Esophagus muscularis mucosa (tissue), 4 donors: ENCODE results near the gene OGFOD3. TPM values are rescaled to one million over a fixed set of nuclear protein-coding genes. Genes with fewer than 3 reads are reported as not detected.
A peak's percentile ranks its signal among the peaks of the same experiment; 100 is the strongest.
"Not testable (repeated sequence)": the region's sequence is repeated elsewhere in the genome, so short reads cannot be mapped to it uniquely, and the experiment has no call there.

Source experiments
- DNase-seq: peaks from one replicate; pipeline ENCODE4 v3.0.0-alpha.2; 2017; ENCODE audit errors: extremely low spot score
- H3K27ac ChIP-seq, 4 donors: fragments of 200-600 bp; sonication (generic); replicated peaks in 1 of 4; 1 replicate in 3 of 4; 2 replicates in 1 of 4; pipeline ENCODE4 v1.5.1; 2016 to 2019; ENCODE audit warnings: mild to moderate bottlenecking in 1 of 4
- H3K27me3 ChIP-seq, 4 donors: fragments of 200-600 bp; sonication (generic); one replicate each; pipeline versions ENCODE4 v1.5.1 to v1.6.0; 2016 to 2019
- H3K36me3 ChIP-seq, 4 donors: fragments of 200-600 bp; sonication (generic); one replicate each; pipeline ENCODE4 v1.5.1; 2016 to 2019
- H3K4me1 ChIP-seq, 4 donors: fragments of 200-600 bp; sonication (generic); one replicate each; pipeline ENCODE4 v1.5.1; 2016 to 2019
- H3K4me3 ChIP-seq, 4 donors: fragments of 200-600 bp; sonication (generic); 1 replicate in 2 of 4; 2 replicates in 2 of 4; pipeline ENCODE4 v1.5.1; 2016 to 2019; ENCODE audit warnings: mild to moderate bottlenecking in 4 of 4, moderate library complexity in 1 of 4
- H3K9me3 ChIP-seq, 4 donors: fragments of 200-600 bp; sonication (generic); 1 replicate in 3 of 4; 2 replicates in 1 of 4; pipeline ENCODE4 v1.5.1; 2016 to 2019
- EP300 ChIP-seq: sonication (generic); formaldehyde crosslinking; IDR thresholded peaks from one replicate; pipeline ENCODE4 v1.6.1; 2017; ENCODE audit warnings: antibody characterized with exemption
- POLR2A ChIP-seq: fragments of 450-650 bp; IDR thresholded peaks from one replicate; pipeline ENCODE4 v1.6.1; 2017; ENCODE audit warnings: antibody characterized with exemption, moderate library complexity, mild to moderate bottlenecking, low read depth
- POLR2AphosphoS5 ChIP-seq, 2 donors: sonication (generic); formaldehyde crosslinking; IDR thresholded peaks; one replicate each; pipeline ENCODE4 v1.6.1; 2017; ENCODE audit warnings: antibody characterized with exemption in 2 of 2
- WGBS: methylation state at CpG from one replicate; pipeline ENCODE4 v1.1.5; 2018; 5-methylcytosine and 5-hydroxymethylcytosine counted together
- intact Hi-C: fragments of 100-400 bp; cut with DNase I; formaldehyde crosslinking; loops from one replicate; pipeline ENCODE4 v1.15.1; 2023
- total RNA-seq, 4 donors: library from RNA; depleted of rRNA; stranded (reverse); fragments of >200 nt; gene quantifications; one replicate each; pipeline versions ENCODE4 v1.1.0 to v1.2.1, GENCODE V29; 2016
- TF ChIP-seq, protein P1 (sequence below), 3 experiments: fragments of 200-600 bp in 2 of 3; fragments of 450-650 bp in 1 of 3; sonication (generic) in 2 of 3; IDR thresholded peaks; one replicate each; pipeline ENCODE4 v1.5.1; 2017 to 2019; ENCODE audit warnings: antibody characterized with exemption in 3 of 3, mild to moderate bottlenecking in 2 of 3, moderate library complexity in 1 of 3

Gene OGFOD3
- total RNA-seq, 4 donors from 2014 or later = 21.6 to 35.3 (median 28.5) TPM

- no peaks in the 10 kb centered on the region for H3K27me3 ChIP-seq
- H3K27ac ChIP-seq = peak overlapping the region; percentile 99 to 100 (median 100)
- intact Hi-C loops = no loop called here
- H3K4me1 ChIP-seq = peaks cover 20 to 36% (median 31%) of the 10 kb centered on the region in 4 donors
- peak overlapping the region; percentile 84 to 99 (median 97) for H3K4me3 ChIP-seq
- no peak for DNase-seq
- peaks cover 21 to 26% (median 24%) of the 10 kb centered on the region in 4 donors for H3K36me3 ChIP-seq
- TF ChIP-seq POLR2A = no peak
- H3K9me3 ChIP-seq = no peaks in the 10 kb centered on the region
- 44% methylated on average over 10 of the region's 10 CpGs for WGBS
Measured at GRCh38 chr17:82457073-82457928, 38.9 kb upstream of the OGFOD3 start.

- H3K4me3 ChIP-seq, intact Hi-C loops, H3K27ac ChIP-seq, H3K27me3 ChIP-seq, H3K9me3 ChIP-seq, H3K36me3 ChIP-seq, DNase-seq: not testable (repeated sequence)
- peaks cover 26 to 46% (median 39%) of the 10 kb centered on the region in 4 donors for H3K4me1 ChIP-seq
- 96% methylated on average over 11 of the region's 21 CpGs for WGBS
Measured at GRCh38 chr17:82453706-82454105, 35.3 kb upstream of the OGFOD3 start.

DNA sequence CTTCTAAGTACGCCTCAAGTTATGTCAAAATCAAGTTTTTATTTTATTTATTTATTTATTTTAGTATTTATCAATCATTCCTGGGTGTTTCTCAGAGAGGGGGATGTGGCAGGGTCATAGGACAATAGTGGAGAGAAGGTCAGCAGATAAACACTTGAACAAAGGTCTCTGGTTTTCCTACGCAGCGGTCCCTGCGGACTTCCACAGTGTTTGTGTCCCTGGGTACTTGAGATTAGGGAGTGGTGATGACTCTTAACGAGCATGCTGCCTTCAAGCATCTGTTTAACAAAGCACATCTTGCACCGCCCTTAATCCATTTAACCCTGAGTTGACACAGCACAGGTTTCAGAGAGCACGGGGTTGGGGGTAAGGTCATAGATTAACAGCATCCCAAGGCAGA is 34.8 kb upstream of the OGFOD3 start:
- DNase-seq, H3K27me3 ChIP-seq, H3K27ac ChIP-seq, H3K36me3 ChIP-seq, H3K4me3 ChIP-seq, intact Hi-C loops, H3K9me3 ChIP-seq: not testable (repeated sequence)
- 92% methylated on average over 7 of the region's 7 CpGs for WGBS
- H3K4me1 ChIP-seq = peaks cover 26 to 46% (median 39%) of the 10 kb centered on the region in 4 donors

- Histone ChIP-seq H3K9me3 (no peaks in the 10 kb centered on the region), H3K4me3 (no peak overlapping the region), H3K27ac (peak overlapping the region in 2 of 4 donors; percentile 92 to 97), H3K36me3 (peaks cover 0 to 9% (median 6%) of the 10 kb centered on the region in 4 donors), H3K4me1 (peaks cover 20 to 38% (median 32%) of the 10 kb centered on the region in 4 donors), H3K27me3 (no peaks in the 10 kb centered on the region)
- intact Hi-C loops = no loop called here
- no peak for DNase-seq
- TF ChIP-seq, protein P1, sequence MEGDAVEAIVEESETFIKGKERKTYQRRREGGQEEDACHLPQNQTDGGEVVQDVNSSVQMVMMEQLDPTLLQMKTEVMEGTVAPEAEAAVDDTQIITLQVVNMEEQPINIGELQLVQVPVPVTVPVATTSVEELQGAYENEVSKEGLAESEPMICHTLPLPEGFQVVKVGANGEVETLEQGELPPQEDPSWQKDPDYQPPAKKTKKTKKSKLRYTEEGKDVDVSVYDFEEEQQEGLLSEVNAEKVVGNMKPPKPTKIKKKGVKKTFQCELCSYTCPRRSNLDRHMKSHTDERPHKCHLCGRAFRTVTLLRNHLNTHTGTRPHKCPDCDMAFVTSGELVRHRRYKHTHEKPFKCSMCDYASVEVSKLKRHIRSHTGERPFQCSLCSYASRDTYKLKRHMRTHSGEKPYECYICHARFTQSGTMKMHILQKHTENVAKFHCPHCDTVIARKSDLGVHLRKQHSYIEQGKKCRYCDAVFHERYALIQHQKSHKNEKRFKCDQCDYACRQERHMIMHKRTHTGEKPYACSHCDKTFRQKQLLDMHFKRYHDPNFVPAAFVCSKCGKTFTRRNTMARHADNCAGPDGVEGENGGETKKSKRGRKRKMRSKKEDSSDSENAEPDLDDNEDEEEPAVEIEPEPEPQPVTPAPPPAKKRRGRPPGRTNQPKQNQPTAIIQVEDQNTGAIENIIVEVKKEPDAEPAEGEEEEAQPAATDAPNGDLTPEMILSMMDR (IDR thresholded peaks at IDR 0.05) = no peak
- TF ChIP-seq EP300 (no peak), POLR2AphosphoS5 (IDR thresholded peaks at IDR 0.05) (no peak), POLR2A (no peak)
- WGBS = 96% methylated on average over 3 of the region's 3 CpGs
Measured at GRCh38 chr17:82452162-82452561, 33.8 kb upstream of the OGFOD3 start.

DNA sequence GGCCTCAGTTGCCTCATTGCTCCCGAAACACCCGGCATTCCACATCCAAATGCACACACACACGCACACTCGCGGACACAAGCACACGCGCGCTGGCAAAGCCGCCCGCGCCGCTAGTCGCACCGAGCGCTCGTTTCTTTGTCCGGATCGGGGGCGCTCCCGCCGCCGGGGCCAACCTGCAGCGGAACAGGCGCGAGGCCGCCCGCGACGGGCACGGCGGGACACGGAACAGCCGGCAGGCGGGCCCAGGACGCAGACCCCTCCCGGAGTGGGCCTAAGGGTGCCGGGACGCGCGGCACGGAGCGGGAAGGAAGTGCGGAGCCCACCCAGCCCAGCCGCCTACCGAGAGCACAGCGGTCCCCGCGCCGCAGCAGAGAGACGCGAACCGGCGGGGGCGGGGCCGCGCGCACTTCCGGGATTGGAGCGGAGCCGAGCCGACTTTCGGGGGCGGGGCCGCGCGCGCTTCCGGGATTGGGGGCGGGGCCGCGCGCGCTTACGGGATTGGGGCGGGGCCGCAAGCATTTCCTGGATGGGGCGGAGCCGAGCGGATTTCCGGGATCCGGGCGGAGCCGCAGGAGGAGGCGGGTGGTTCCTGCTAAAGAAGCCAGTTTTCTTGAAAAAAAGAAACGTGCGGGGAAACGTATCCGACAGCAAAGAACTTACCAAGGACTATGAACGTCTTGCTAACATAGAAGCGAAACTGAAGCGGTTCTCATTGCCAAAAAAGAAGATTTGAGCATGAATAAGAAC is 32.1 kb upstream of the OGFOD3 start, which contains the start of gene CYBC1:
Gene CYBC1 (minus strand): TSS at position 396 of the 750 bp plus-strand sequence. CDS start 1,498 bp downstream, outside the sequence.
- Histone ChIP-seq H3K4me1 (peaks cover 13 to 40% (median 39%) of the 10 kb centered on the region in 4 donors), H3K36me3 (peaks cover 0 to 19% (median 9%) of the 10 kb centered on the region in 4 donors), H3K4me3 (peak within 1 kb of the TSS; percentile 73 to 97 (median 84)), H3K9me3 (no peaks in the 10 kb centered on the region), H3K27ac (peak within 1 kb of the TSS; percentile 84 to 97 (median 90)), H3K27me3 (no peaks in the 10 kb centered on the region)
- peak; percentile 98 for DNase-seq
- intact Hi-C loops = no loop called here
- peak; percentile 67 for TF ChIP-seq POLR2A
- peak; percentile 84 for TF ChIP-seq EP300
- TF ChIP-seq, protein P1 (IDR thresholded peaks at IDR 0.05) = no peak
- peak; percentile 92 to 97 for TF ChIP-seq POLR2AphosphoS5 (IDR thresholded peaks at IDR 0.05)
- 0% methylated on average over 34 of the region's 91 CpGs for WGBS

- Histone ChIP-seq H3K4me3 (peak overlapping the region; percentile 73 to 97 (median 84)), H3K36me3 (peaks cover 0 to 25% (median 14%) of the 10 kb centered on the region in 4 donors)
- intact Hi-C loops = no loop called here
Measured at GRCh38 chr17:82449883-82450356, 31.5 kb upstream of the OGFOD3 start.

More at GRCh38 chr17:82449883-82450356, 31.5 kb upstream of the OGFOD3 start:
- H3K4me1 ChIP-seq = peaks cover 13 to 46% (median 46%) of the 10 kb centered on the region in 4 donors
- peak overlapping the region; percentile 84 to 97 (median 90) for H3K27ac ChIP-seq
- no peak for DNase-seq
- TF ChIP-seq, protein P1 (IDR thresholded peaks at IDR 0.05) = no peak
- H3K9me3 ChIP-seq = no peaks in the 10 kb centered on the region
- WGBS = 72% methylated on average over 17 of the region's 18 CpGs
- no peaks in the 10 kb centered on the region for H3K27me3 ChIP-seq
